ENCODE data around the gene F11. TPM values are rescaled to one million over a fixed set of nuclear protein-coding genes. Genes with fewer than 3 reads are reported as not detected.

F11 gene
- total and polyA plus RNA-seq, 7 donors, result 0.08 to 0.22 (median 0.19) TPM; not detected in 4

DNA sequence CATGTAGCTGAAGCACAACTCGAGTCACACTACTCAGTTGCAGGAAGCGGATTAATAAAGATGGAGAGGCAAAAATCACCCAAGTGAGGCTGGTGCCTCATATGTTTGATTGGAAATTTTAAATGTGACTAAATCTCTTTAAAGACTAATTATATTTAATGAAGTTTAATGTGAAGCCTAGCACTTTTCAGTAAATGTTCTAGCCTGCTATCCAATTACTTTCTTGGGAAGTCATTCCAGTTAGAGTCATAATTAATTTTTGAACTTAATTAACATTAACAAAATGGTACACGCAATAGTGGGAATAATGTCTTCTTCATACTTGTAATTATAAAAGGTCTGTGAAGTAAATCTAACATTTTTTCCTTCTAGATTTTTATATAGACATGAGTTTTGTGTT, 20.6 kb downstream of the F11 start:
- Histone ChIP-seq H3K4me1 (no peaks in the 10 kb centered on the region), H3K4me3 (no peak overlapping the region), H3K27ac (no peak overlapping the region), H3K36me3 (ENCODE audit: insufficient read depth in 1 of 2, low read depth in 1 of 2) (no peaks in the 10 kb centered on the region), H3K27me3 (ENCODE audit: insufficient read depth in 3 of 3, low read length in 2 of 3) (peaks cover 0 to 3% (median 0%) of the 10 kb centered on the region in 3 donors), H3K9me3 (no peaks in the 10 kb centered on the region)
- WGBS, 3 donors, result 81 to 89% (median 88%) methylated on average over 3 of the region's 3 CpGs
- ATAC-seq (no peak), DNase-seq (no peak)
- TF ChIP-seq, protein P1, sequence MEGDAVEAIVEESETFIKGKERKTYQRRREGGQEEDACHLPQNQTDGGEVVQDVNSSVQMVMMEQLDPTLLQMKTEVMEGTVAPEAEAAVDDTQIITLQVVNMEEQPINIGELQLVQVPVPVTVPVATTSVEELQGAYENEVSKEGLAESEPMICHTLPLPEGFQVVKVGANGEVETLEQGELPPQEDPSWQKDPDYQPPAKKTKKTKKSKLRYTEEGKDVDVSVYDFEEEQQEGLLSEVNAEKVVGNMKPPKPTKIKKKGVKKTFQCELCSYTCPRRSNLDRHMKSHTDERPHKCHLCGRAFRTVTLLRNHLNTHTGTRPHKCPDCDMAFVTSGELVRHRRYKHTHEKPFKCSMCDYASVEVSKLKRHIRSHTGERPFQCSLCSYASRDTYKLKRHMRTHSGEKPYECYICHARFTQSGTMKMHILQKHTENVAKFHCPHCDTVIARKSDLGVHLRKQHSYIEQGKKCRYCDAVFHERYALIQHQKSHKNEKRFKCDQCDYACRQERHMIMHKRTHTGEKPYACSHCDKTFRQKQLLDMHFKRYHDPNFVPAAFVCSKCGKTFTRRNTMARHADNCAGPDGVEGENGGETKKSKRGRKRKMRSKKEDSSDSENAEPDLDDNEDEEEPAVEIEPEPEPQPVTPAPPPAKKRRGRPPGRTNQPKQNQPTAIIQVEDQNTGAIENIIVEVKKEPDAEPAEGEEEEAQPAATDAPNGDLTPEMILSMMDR (IDR thresholded peaks at IDR 0.05), result no peak
- intact Hi-C loops (cut with DNase I), result no loop called here

DNA sequence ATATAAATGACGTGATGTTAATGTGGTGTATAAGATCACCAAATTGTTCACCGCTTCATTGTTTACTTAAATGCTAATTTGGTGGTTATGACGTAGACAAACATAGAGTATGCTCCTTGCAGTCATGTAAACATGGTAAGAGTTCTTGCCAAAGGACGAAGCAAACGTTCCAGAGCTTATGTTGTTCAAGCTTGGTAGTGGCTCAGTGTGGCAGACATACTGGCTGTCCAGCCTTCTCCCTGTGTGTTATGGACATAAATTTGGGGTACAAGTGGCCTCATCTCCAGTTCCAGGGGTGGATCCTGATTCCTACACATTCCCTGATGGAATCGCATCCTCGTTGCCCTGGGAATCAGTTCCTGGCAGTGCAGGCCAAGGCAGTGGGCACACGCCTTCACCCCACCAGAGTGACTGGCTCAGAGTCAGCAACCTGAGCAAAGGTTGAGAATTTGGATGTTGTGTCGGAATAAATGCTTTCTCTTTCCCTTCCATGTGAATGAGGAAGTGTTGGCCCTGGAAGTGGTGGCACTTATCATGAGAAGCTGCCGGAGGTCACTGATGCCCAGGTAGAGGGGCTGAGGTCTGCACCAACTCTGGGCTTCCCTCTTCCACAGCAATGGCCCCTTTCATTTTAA, 25.4 kb downstream of the F11 start:
- Histone ChIP-seq H3K4me3 (no peak overlapping the region), H3K27ac (no peak overlapping the region), H3K4me1 (no peaks in the 10 kb centered on the region), H3K27me3 (ENCODE audit: insufficient read depth in 3 of 3, low read length in 2 of 3) (peaks cover 0 to 7% (median 3%) of the 10 kb centered on the region in 3 donors), H3K9me3 (no peaks in the 10 kb centered on the region), H3K36me3 (ENCODE audit: insufficient read depth in 1 of 2, low read depth in 1 of 2) (no peaks in the 10 kb centered on the region)
- TF ChIP-seq, protein P1 (IDR thresholded peaks at IDR 0.05), result no peak
- ATAC-seq, result no peak
- intact Hi-C loops (cut with DNase I), result no loop called here
- no peak for DNase-seq
- 70 to 75% (median 72%) methylated on average over 10 of the region's 10 CpGs for WGBS, 3 donors

DNA sequence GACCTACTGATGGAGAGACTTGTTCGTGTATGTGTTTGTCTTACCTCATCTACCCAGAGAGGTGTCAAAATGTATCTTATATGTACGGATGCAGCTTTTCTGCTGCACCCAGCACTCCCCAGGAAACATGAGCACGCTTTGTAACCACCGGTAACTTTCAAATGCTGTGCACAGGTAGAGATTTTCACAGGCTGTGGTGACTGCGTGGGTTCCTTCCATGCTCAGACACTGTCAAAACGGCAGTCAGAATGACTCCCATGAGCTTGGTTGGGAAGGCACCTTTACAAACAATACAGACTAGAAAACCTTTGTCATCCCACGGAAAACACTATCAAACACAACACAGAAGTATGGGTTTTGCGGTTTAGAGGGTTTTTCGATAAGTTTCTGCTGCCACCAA, 28.2 kb downstream of the F11 start:
- whole genome bisulfite sequencing, 3 donors, result 78 to 89% (median 87%) methylated on average over 9 of the region's 9 CpGs
- Histone ChIP-seq H3K36me3 (ENCODE audit: insufficient read depth in 1 of 2, low read depth in 1 of 2) (no peaks in the 10 kb centered on the region), H3K4me3 (no peak overlapping the region), H3K27ac (no peak overlapping the region), H3K27me3 (ENCODE audit: insufficient read depth in 3 of 3, low read length in 2 of 3) (peaks cover 0 to 27% (median 6%) of the 10 kb centered on the region in 3 donors), H3K9me3 (no peaks in the 10 kb centered on the region), H3K4me1 (no peaks in the 10 kb centered on the region)
- DNase-seq (no peak), ATAC-seq (no peak)
- TF ChIP-seq, protein P1 (IDR thresholded peaks at IDR 0.05), result no peak
- intact Hi-C loops (cut with DNase I), result no loop called here

DNA sequence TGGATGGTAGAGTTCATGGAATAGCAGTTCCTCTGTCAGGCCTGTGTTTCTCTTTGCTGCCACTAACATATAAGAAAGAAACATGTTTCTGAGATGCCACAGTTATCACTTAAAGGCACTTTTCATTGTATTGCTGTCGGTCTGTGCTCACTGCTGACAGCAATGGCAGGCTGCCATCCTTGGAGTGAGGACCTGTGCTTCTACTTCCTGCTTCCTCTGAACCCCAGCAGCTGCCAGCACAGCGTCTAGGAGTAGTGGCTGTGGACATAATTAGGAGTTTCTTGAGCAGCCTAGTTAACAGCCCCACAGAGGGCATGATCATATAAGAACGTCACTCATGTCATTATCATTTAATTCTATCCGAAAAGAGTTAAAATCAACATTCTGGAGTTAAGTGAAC, 30.5 kb downstream of the F11 start:
- no peaks in the 10 kb centered on the region for H3K36me3 ChIP-seq (ENCODE audit: insufficient read depth in 1 of 2, low read depth in 1 of 2)
- peaks cover 0 to 31% (median 4%) of the 10 kb centered on the region in 3 donors for H3K27me3 ChIP-seq (ENCODE audit: insufficient read depth in 3 of 3, low read length in 2 of 3)
- DNase-seq, result no peak
- no peaks in the 10 kb centered on the region for H3K4me1 ChIP-seq
- WGBS, 3 donors, result 54 to 55% (median 55%) methylated on average over 4 of the region's 4 CpGs
- H3K4me3 ChIP-seq, result no peak overlapping the region
- no peak overlapping the region for H3K27ac ChIP-seq
- H3K9me3 ChIP-seq, result no peaks in the 10 kb centered on the region
- TF ChIP-seq, protein P1 (IDR thresholded peaks at IDR 0.05), result no peak
- no peak for ATAC-seq
- intact Hi-C loops (cut with DNase I), result loop anchor here in 1 of 2 donors (5.0 kb wide), 1 partner anchor 291 kb away; no protein-coding TSS in a partner anchor

Data from psoas muscle (tissue), 8 donors.